Uterus (tissue), 2 donors: Measurements from ENCODE around the gene ME3.

Experiments
- CTCF ChIP-seq, 4 experiments: fragments of 200-600 bp in 2 of 4; fragments of 450-650 bp in 2 of 4; sonication (generic) in 2 of 4; IDR thresholded peaks; one replicate each; pipeline ENCODE4 v1.5.1; 2016 to 2019; ENCODE audit warnings: antibody characterized with exemption in 4 of 4, mild to moderate bottlenecking in 2 of 4, moderate library complexity in 1 of 4
- POLR2A ChIP-seq, 2 donors: fragments of 450-650 bp; IDR thresholded peaks; one replicate each; pipeline ENCODE4 v1.6.1; 2016; ENCODE audit warnings: antibody characterized with exemption in 2 of 2, mild to moderate bottlenecking in 1 of 2, moderate library complexity in 1 of 2

- TF ChIP-seq POLR2A (IDR thresholded peaks at IDR 0.05) (no peak), CTCF (IDR thresholded peaks at IDR 0.05) (no peak)
These were observed 277.3 kb downstream of the ME3 start for GRCh38 chr11:86395061-86395551.
